ENCODE data around the gene SRPK2.

The SRPK2 gene

GRCh38 chr7:105178928-105179541 lies 209.7 kb downstream of the SRPK2 start:
- TF ChIP-seq CTCF (IDR thresholded peaks at IDR 0.05; ENCODE audit: low read depth, low read length, missing control alignments): no peak
- no peak for DNase-seq (ENCODE audit: extremely low read depth, low read depth)
- H3K4me3 ChIP-seq (replicated peaks; ENCODE audit: low read depth, low read length): no peak overlapping the region

- H3K4me3 ChIP-seq (replicated peaks; ENCODE audit: low read depth, low read length): no peak overlapping the region
- no peak for TF ChIP-seq CTCF (IDR thresholded peaks at IDR 0.05; ENCODE audit: low read depth, low read length, missing control alignments)
- DNase-seq (ENCODE audit: extremely low read depth, low read depth): no peak
These were observed 210.5 kb downstream of the SRPK2 start for GRCh38 chr7:105178177-105178576.

GRCh38 chr7:105177026-105177425 lies 211.7 kb downstream of the SRPK2 start:
- no peak for TF ChIP-seq CTCF (IDR thresholded peaks at IDR 0.05; ENCODE audit: low read depth, low read length, missing control alignments)
- H3K4me3 ChIP-seq (replicated peaks; ENCODE audit: low read depth, low read length): no peak overlapping the region
- DNase-seq (ENCODE audit: extremely low read depth, low read depth): no peak

- DNase-seq (ENCODE audit: extremely low read depth, low read depth): no peak
- no peak overlapping the region for H3K4me3 ChIP-seq (replicated peaks; ENCODE audit: low read depth, low read length)
- TF ChIP-seq CTCF (IDR thresholded peaks at IDR 0.05; ENCODE audit: low read depth, low read length, missing control alignments): no peak
These were observed 215.1 kb downstream of the SRPK2 start for GRCh38 chr7:105173586-105173985.

GRCh38 chr7:105164751-105165150 lies 224.0 kb downstream of the SRPK2 start:
- DNase-seq (ENCODE audit: extremely low read depth, low read depth): no peak
- H3K4me3 ChIP-seq (replicated peaks; ENCODE audit: low read depth, low read length): no peak overlapping the region
- TF ChIP-seq CTCF (IDR thresholded peaks at IDR 0.05; ENCODE audit: low read depth, low read length, missing control alignments): no peak

GRCh38 chr7:105163718-105164117 lies 225.0 kb downstream of the SRPK2 start:
- H3K4me3 ChIP-seq (replicated peaks; ENCODE audit: low read depth, low read length): no peak overlapping the region
- no peak for TF ChIP-seq CTCF (IDR thresholded peaks at IDR 0.05; ENCODE audit: low read depth, low read length, missing control alignments)
- no peak for DNase-seq (ENCODE audit: extremely low read depth, low read depth)

- DNase-seq (ENCODE audit: extremely low read depth, low read depth): no peak
- no peak overlapping the region for H3K4me3 ChIP-seq (replicated peaks; ENCODE audit: low read depth, low read length)
- TF ChIP-seq CTCF (IDR thresholded peaks at IDR 0.05; ENCODE audit: low read depth, low read length, missing control alignments): no peak
These were observed 227.4 kb downstream of the SRPK2 start for GRCh38 chr7:105161366-105161765.

All from HFF-Myc (cell line).